ENCODE measurements around the gene MCF2L. TPM values are rescaled to one million over a fixed set of nuclear protein-coding genes. Genes with fewer than 3 reads are reported as not detected.

Gene MCF2L
- polyA plus RNA-seq, 1 experiment, result 0.02 TPM

GRCh38 chr13:113014752-113015745 lies 46.0 kb downstream of the MCF2L start:
- DNase-seq (ENCODE audit: low read depth), result no peak
- Histone ChIP-seq H3K27me3 (ENCODE audit: control insufficient read depth, insufficient read depth, low read length) (peaks cover 1% of the 10 kb centered on the region), H3K36me3 (ENCODE audit: control insufficient read depth, insufficient read depth, low read length) (no peaks in the 10 kb centered on the region), H3K4me3 (ENCODE audit: low read depth, low read length) (no peak overlapping the region)
- TF ChIP-seq CTCF (IDR thresholded peaks at IDR 0.05; ENCODE audit: insufficient read depth, low read depth, low read length), result no peak
- ChIA-PET POLR2A (no interaction called here), CTCF (interaction anchor here (0.7 to 1.3 kb wide), 2 partner anchors 14 to 72 kb away, joined by 3 read pairs; no protein-coding TSS in a partner anchor)

- POLR2A ChIA-PET, result no interaction called here
- DNase-seq (ENCODE audit: low read depth), result no peak
- no peak for TF ChIP-seq CTCF (IDR thresholded peaks at IDR 0.05; ENCODE audit: insufficient read depth, low read depth, low read length)
- Histone ChIP-seq H3K36me3 (ENCODE audit: control insufficient read depth, insufficient read depth, low read length) (no peaks in the 10 kb centered on the region), H3K4me3 (ENCODE audit: low read depth, low read length) (no peak overlapping the region), H3K27me3 (ENCODE audit: control insufficient read depth, insufficient read depth, low read length) (peaks cover 1% of the 10 kb centered on the region)
- CTCF ChIA-PET, result interaction anchor here (0.6 to 1.3 kb wide), 3 partner anchors 11 to 73 kb away, joined by 3 read pairs; no protein-coding TSS in a partner anchor
Observed at GRCh38 chr13:113015826-113016525, 47.0 kb downstream of the MCF2L start.

DNA sequence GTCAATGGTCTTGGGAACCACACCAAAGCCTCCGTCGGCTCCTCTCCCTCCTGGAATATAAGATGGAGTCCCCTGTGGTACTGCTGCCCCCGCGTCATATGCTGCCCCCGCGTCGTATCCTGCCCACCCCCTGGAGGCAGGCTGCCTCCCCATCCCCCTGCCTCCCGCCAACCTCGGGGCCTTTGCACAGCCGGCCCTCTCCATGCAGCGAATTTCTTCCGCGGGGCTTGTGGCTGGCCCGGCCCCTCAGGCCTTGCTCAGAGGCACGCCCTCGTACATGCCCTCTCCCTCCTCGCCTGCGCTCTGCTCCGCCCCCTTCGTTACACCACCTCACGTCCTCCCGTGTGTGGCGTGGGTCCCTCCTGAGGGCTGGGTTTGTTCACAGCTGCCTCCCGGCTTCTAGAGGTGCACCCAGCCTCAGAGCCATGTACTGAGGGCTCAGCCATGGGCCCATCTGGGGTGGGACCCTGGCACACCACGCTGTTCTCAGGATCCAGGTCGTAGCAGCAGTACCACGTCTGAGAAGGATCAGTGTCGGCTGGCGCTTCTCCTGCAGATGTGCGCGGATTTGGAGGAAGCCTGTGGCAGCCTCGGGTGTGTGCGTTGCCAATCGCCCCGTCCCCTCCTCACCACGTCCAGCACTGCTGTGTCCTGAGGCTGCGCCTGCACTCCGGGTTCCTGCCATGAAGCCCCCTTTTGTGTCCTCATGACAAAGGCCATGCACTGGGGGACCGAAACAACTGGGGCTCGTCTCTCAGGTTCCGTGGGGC lies 47.7 kb downstream of the MCF2L start:
- no peak for TF ChIP-seq CTCF (IDR thresholded peaks at IDR 0.05; ENCODE audit: insufficient read depth, low read depth, low read length)
- CTCF ChIA-PET, result interaction anchor here (0.6 to 1.3 kb wide), 2 partner anchors 11 to 13 kb away, joined by 3 read pairs; no protein-coding TSS in a partner anchor
- POLR2A ChIA-PET, result no interaction called here

GRCh38 chr13:113017506-113018215 lies 48.6 kb downstream of the MCF2L start:
- ChIA-PET CTCF (interaction anchor here (1.4 to 2.0 kb wide), 3 partner anchors 9 to 17 kb away, joined by 4 to 5 read pairs (median 5); no protein-coding TSS in a partner anchor), POLR2A (no interaction called here)
- DNase-seq (ENCODE audit: low read depth), result no peak
- peaks cover 1% of the 10 kb centered on the region for H3K27me3 ChIP-seq (ENCODE audit: control insufficient read depth, insufficient read depth, low read length)
- TF ChIP-seq CTCF (IDR thresholded peaks at IDR 0.05; ENCODE audit: insufficient read depth, low read depth, low read length), result no peak
- H3K36me3 ChIP-seq (ENCODE audit: control insufficient read depth, insufficient read depth, low read length), result no peaks in the 10 kb centered on the region
- H3K4me3 ChIP-seq (ENCODE audit: low read depth, low read length), result no peak overlapping the region

More for the DNA sequence above, 47.7 kb downstream of the MCF2L start:
- no peak for DNase-seq (ENCODE audit: low read depth)
- Histone ChIP-seq H3K4me3 (ENCODE audit: low read depth, low read length) (no peak overlapping the region), H3K36me3 (ENCODE audit: control insufficient read depth, insufficient read depth, low read length) (no peaks in the 10 kb centered on the region), H3K27me3 (ENCODE audit: control insufficient read depth, insufficient read depth, low read length) (peaks cover 1% of the 10 kb centered on the region)
